GM12878 (cell line): Measurements from ENCODE around the gene SLC15A3. TPM values are rescaled to one million over a fixed set of nuclear protein-coding genes. Genes with fewer than 3 reads are reported as not detected.

Experiments
- ATAC-seq: fragments of 200-7000 bp; cut with Tn5 transposase; 3 replicates; pipeline ENCODE4 v1.9.1; 2020; ENCODE audit warnings: mild to moderate bottlenecking, moderate library complexity
- BruUV-seq: library from RNA; stranded (reverse); fragments of 400-500 nt; replicated peaks from 2 replicates; lab custom pipeline; 2021; lab: Mats Ljungman, UMichigan
- CTCF ChIA-PET: fragments of 300-600 bp; sonication (Branson Sonifier 250); formaldehyde crosslinking; extraction: SDS; loops from one replicate; lab custom pipeline; 2021; ENCODE audit warnings: inconsistent platforms; lab: Yijun Ruan, JAX
- POLR2A ChIA-PET: fragments of 350-600 bp; formaldehyde crosslinking; extraction: SDS; loops from one replicate; lab custom pipeline; 2021; ENCODE audit warnings: inconsistent platforms; lab: Charles Lee
- RAD21 ChIA-PET: fragments of 300-600 bp; sonication (Branson Sonifier 250); formaldehyde crosslinking; loops from one replicate; lab custom pipeline; 2023; ENCODE audit warnings: antibody characterized with exemption; ENCODE audit not compliant: unreplicated experiment; lab: Charles Lee
- SMC1A ChIA-PET: fragments of 300-600 bp; sonication (Branson Sonifier 250); formaldehyde crosslinking; loops from one replicate; lab custom pipeline; 2023; ENCODE audit not compliant: unreplicated experiment, uncharacterized antibody; lab: Charles Lee
- DNase-seq: peaks from one replicate; pipeline ENCODE4 v3.0.0-alpha.2; 2011; ENCODE audit warnings: low read depth, low spot score
- FAIRE-seq: peaks from 3 replicates; lab custom pipeline; 2011; peaks lifted over from hg19 to GRCh38; lab: Jason Lieb, UNC
- H2AFZ ChIP-seq: 2 replicates; pipeline ENCODE4 v1.6.0; 2011; ENCODE audit warnings: low read depth, low read length, control low read depth; ENCODE audit not compliant: control insufficient read depth
- H3K27ac ChIP-seq: 2 replicates; pipeline ENCODE4 v1.5.1; 2011; ENCODE audit warnings: control low read depth; ENCODE audit not compliant: control insufficient read depth, insufficient read depth
- H3K27me3 ChIP-seq, 2 experiments: replicated peaks in 1 of 2; 2 replicates each; pipeline versions ENCODE4 v1.6.0 to v1.6.1; 2011; ENCODE audit warnings: low read length in 1 of 2; ENCODE audit not compliant: control insufficient read depth in 2 of 2, insufficient read depth in 2 of 2
- H3K36me3 ChIP-seq, 2 experiments: 2 replicates each; pipeline ENCODE4 v1.5.1; 2011; ENCODE audit warnings: low read length in 1 of 2; ENCODE audit not compliant: control insufficient read depth in 2 of 2, insufficient read depth in 2 of 2
- H3K4me1 ChIP-seq: 2 replicates; pipeline ENCODE4 v1.6.1; 2011; ENCODE audit warnings: mild to moderate bottlenecking, low read length, moderate library complexity, mixed read lengths; ENCODE audit not compliant: control insufficient read depth, insufficient read depth
- H3K4me2 ChIP-seq: 2 replicates; pipeline ENCODE4 v1.6.0; 2011; ENCODE audit warnings: control low read depth; ENCODE audit not compliant: control insufficient read depth, insufficient read depth
- H3K4me3 ChIP-seq: fragments of 200-600 bp; sonication (generic); 2 replicates; pipeline ENCODE4 v1.5.1; 2016
- H3K79me2 ChIP-seq: 2 replicates; pipeline ENCODE4 v1.6.0; 2011; ENCODE audit warnings: low read length; ENCODE audit not compliant: control insufficient read depth, insufficient read depth
- H3K9ac ChIP-seq: 2 replicates; pipeline ENCODE4 v1.8.0; 2011; ENCODE audit warnings: low read length, control low read depth, mixed read lengths; ENCODE audit not compliant: control insufficient read depth, insufficient read depth
- H3K9me3 ChIP-seq: replicated peaks from 3 replicates; pipeline ENCODE4 v1.5.1; 2011; ENCODE audit warnings: mild to moderate bottlenecking, low read length; ENCODE audit not compliant: control insufficient read depth, insufficient read depth
- H4K20me1 ChIP-seq: 2 replicates; pipeline ENCODE4 v1.6.0; 2011; ENCODE audit not compliant: control insufficient read depth, insufficient read depth
- CBX3 ChIP-seq: fragments of 200-600 bp; sonication (generic); IDR thresholded peaks from 2 replicates; pipeline ENCODE4 v1.6.1; 2016; ENCODE audit warnings: low read depth, borderline replicate concordance
- CHD2 ChIP-seq: IDR thresholded peaks from 2 replicates; pipeline ENCODE4 v1.6.1; 2011; ENCODE audit warnings: low read depth, low read length, improper control_type of control experiment, borderline replicate concordance
- GABPA ChIP-seq: IDR thresholded peaks from 2 replicates; pipeline ENCODE4 v1.6.1; 2014; ENCODE audit warnings: antibody characterized with exemption, low read depth, mild to moderate bottlenecking, inconsistent platforms
- KAT2A ChIP-seq: conservative IDR thresholded peaks from 2 replicates; pipeline ENCODE4 v1.6.1; 2011; ENCODE audit warnings: low read depth, low read length; ENCODE audit not compliant: control insufficient read depth
- NR2C1 ChIP-seq: fragments of 450-650 bp; IDR thresholded peaks from 2 replicates; pipeline ENCODE4 v1.6.1; 2017; ENCODE audit warnings: antibody characterized with exemption, mild to moderate bottlenecking, moderate library complexity
- SMAD1 ChIP-seq: fragments of 450-650 bp; IDR thresholded peaks from 2 replicates; pipeline ENCODE4 v1.6.1; 2018; ENCODE audit warnings: mild to moderate bottlenecking, low read depth; ENCODE audit not compliant: partially characterized antibody
- TCF7 ChIP-seq: IDR thresholded peaks from 2 replicates; pipeline ENCODE4 v1.6.1; 2014; ENCODE audit warnings: antibody characterized with exemption, borderline replicate concordance
- WGBS: methylation state at CpG from one replicate; pipeline ENCODE4 v1.1.6; 2016; ENCODE audit warnings: low lambda C conversion rate; ENCODE audit not compliant: insufficient replicate concordance, insufficient coverage; ENCODE audit errors: missing lambda C conversion rate; 5-methylcytosine and 5-hydroxymethylcytosine counted together
- in situ Hi-C: fragments of 300-500 bp; cut with MboI; formaldehyde crosslinking; loops from 9 replicates; pipeline ENCODE4 v1.14.3; 2018; ENCODE audit warnings: mixed read lengths
- intact Hi-C: fragments of 100-400 bp; cut with micrococcal nuclease; formaldehyde crosslinking; loops from one replicate; pipeline ENCODE4 v1.14.2; 2022; ENCODE audit not compliant: unreplicated experiment
- polyA plus RNA-seq, 11 experiments: library from polyadenylated mRNA; depleted of rRNA in 4 of 11; unstranded in 6 of 11; stranded (reverse) in 5 of 11; fragments of >200 nt; fragmentation: Nextera tagmentation in 4 of 11; fragmentation: Illumina TruSeq in 1 of 11; extraction: Ambion mirVana in 4 of 11; extraction: Trizol in 1 of 11; gene quantifications; 1 replicate in 1 of 11; 2 replicates in 10 of 11; pipeline versions ENCODE4 v1.2.1 to v1.2.3, GENCODE V29; 2011 to 2016; ENCODE audit warnings: inconsistent platforms in 2 of 11, missing spikeins in 2 of 11, low read depth in 1 of 11
- total RNA-seq, 4 experiments: library from RNA; depleted of rRNA in 3 of 4; stranded (reverse); fragments of >200 nt in 3 of 4; fragmentation: Illumina TruSeq in 1 of 4; extraction: Trizol in 1 of 4; gene quantifications; 2 replicates each; pipeline versions ENCODE4 v1.2.1 to v1.2.3, GENCODE V29; 2013 to 2021
- TF ChIP-seq, protein P1 (sequence below): fragments of 450-650 bp; IDR thresholded peaks from 2 replicates; pipeline ENCODE4 v1.6.1; 2018; ENCODE audit warnings: borderline replicate concordance, mild to moderate bottlenecking; ENCODE audit not compliant: partially characterized antibody
- TF ChIP-seq, protein P2 (sequence below): fragments of 450-650 bp; IDR thresholded peaks from 2 replicates; pipeline ENCODE4 v1.6.1; 2016; ENCODE audit warnings: mild to moderate bottlenecking
- TF ChIP-seq, protein P3 (sequence below): fragments of 450-650 bp; formaldehyde crosslinking; IDR thresholded peaks from 2 replicates; pipeline ENCODE4 v1.4.0; 2020; ENCODE audit warnings: mild to moderate bottlenecking, moderate library complexity
- TF ChIP-seq, protein P4 (sequence below): fragments of 150-350 bp; IDR thresholded peaks from 2 replicates; pipeline ENCODE4 v1.6.1; 2016; ENCODE audit warnings: low read depth, low read length

The SLC15A3 gene
- total and polyA plus RNA-seq, 10 of the 15 experiments (the other 5 are each of a cell fraction or from before 2014, with no cell fraction given), result 17.7 to 102 (median 55.8) TPM

DNA sequence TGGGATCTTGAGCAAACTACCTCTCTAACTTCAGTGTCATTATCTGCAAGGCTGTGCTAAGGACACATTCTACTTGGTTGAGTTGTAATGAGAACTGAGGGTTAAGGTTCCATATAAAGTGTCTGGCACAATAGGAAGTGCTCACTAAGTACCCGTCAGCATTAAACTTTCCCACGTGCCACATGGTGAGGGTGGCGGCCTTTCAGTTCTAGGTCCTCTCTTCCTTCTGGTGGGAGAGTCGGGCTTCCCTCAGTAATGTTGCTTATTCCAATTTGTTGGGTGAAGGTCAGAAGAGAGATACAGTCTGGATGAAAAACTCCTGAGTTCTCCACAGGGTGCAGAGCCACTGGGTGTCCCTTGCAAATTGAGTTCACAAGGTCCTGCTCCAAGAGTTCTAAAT lies 14.9 kb upstream of the SLC15A3 start:
- Histone ChIP-seq H3K4me1 (peaks cover 6% of the 10 kb centered on the region), H3K79me2 (no peaks in the 10 kb centered on the region), H2AFZ (no peak overlapping the region), H4K20me1 (no peaks in the 10 kb centered on the region), H3K9me3 (peaks cover 3% of the 10 kb centered on the region), H3K9ac (no peak overlapping the region), H3K27me3 (no peaks in the 10 kb centered on the region), H3K36me3 (no peaks in the 10 kb centered on the region), H3K4me2 (no peak overlapping the region), H3K4me3 (no peak overlapping the region), H3K27ac (no peak overlapping the region)
- no peak for FAIRE-seq
- ChIA-PET SMC1A (interaction anchor here (0.6 to 2.5 kb wide), 8 partner anchors 12 to 106 kb away, joined by 3 to 7 read pairs (median 5); partner anchors contain the start of gene TMEM109), RAD21 (interaction anchor here (1.0 kb wide), 1 partner anchor 52 kb away, joined by 3 read pairs; no protein-coding TSS in a partner anchor), CTCF (interaction anchor here (1.0 to 2.0 kb wide), 4 partner anchors 14 to 220 kb away, joined by 3 to 8 read pairs (median 4); partner anchors contain the start of gene SLC15A3), POLR2A (no interaction called here)
- no peak for ATAC-seq
- intact Hi-C loops (no loop called here), in situ Hi-C loops (no loop called here)
- no TSS peak for BruUV-seq
- WGBS, result 64% methylated on average over 4 of the region's 4 CpGs
- no peak for DNase-seq
- TF ChIP-seq, protein P1, sequence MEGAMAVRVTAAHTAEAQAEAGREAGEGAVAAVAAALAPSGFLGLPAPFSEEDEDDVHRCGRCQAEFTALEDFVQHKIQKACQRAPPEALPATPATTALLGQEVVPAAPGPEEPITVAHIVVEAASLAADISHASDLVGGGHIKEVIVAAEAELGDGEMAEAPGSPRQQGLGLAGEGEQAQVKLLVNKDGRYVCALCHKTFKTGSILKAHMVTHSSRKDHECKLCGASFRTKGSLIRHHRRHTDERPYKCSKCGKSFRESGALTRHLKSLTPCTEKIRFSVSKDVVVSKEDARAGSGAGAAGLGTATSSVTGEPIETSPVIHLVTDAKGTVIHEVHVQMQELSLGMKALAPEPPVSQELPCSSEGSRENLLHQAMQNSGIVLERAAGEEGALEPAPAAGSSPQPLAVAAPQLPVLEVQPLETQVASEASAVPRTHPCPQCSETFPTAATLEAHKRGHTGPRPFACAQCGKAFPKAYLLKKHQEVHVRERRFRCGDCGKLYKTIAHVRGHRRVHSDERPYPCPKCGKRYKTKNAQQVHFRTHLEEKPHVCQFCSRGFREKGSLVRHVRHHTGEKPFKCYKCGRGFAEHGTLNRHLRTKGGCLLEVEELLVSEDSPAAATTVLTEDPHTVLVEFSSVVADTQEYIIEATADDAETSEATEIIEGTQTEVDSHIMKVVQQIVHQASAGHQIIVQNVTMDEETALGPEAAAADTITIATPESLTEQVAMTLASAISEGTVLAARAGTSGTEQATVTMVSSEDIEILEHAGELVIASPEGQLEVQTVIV, result no peak
- TF ChIP-seq CBX3 (no peak), TCF7 (no peak), SMAD1 (no peak), NR2C1 (no peak), CHD2 (no peak), GABPA (no peak), KAT2A (no peak)
- TF ChIP-seq, protein P2, sequence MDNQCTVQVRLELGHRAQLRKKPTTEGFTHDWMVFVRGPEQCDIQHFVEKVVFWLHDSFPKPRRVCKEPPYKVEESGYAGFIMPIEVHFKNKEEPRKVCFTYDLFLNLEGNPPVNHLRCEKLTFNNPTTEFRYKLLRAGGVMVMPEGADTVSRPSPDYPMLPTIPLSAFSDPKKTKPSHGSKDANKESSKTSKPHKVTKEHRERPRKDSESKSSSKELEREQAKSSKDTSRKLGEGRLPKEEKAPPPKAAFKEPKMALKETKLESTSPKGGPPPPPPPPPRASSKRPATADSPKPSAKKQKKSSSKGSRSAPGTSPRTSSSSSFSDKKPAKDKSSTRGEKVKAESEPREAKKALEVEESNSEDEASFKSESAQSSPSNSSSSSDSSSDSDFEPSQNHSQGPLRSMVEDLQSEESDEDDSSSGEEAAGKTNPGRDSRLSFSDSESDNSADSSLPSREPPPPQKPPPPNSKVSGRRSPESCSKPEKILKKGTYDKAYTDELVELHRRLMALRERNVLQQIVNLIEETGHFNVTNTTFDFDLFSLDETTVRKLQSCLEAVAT, result no peak
- TF ChIP-seq, protein P3, sequence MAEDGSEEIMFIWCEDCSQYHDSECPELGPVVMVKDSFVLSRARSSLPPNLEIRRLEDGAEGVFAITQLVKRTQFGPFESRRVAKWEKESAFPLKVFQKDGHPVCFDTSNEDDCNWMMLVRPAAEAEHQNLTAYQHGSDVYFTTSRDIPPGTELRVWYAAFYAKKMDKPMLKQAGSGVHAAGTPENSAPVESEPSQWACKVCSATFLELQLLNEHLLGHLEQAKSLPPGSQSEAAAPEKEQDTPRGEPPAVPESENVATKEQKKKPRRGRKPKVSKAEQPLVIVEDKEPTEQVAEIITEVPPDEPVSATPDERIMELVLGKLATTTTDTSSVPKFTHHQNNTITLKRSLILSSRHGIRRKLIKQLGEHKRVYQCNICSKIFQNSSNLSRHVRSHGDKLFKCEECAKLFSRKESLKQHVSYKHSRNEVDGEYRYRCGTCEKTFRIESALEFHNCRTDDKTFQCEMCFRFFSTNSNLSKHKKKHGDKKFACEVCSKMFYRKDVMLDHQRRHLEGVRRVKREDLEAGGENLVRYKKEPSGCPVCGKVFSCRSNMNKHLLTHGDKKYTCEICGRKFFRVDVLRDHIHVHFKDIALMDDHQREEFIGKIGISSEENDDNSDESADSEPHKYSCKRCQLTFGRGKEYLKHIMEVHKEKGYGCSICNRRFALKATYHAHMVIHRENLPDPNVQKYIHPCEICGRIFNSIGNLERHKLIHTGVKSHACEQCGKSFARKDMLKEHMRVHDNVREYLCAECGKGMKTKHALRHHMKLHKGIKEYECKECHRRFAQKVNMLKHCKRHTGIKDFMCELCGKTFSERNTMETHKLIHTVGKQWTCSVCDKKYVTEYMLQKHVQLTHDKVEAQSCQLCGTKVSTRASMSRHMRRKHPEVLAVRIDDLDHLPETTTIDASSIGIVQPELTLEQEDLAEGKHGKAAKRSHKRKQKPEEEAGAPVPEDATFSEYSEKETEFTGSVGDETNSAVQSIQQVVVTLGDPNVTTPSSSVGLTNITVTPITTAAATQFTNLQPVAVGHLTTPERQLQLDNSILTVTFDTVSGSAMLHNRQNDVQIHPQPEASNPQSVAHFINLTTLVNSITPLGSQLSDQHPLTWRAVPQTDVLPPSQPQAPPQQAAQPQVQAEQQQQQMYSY (CRISPR knock-in tag), result no peak
- TF ChIP-seq, protein P4, sequence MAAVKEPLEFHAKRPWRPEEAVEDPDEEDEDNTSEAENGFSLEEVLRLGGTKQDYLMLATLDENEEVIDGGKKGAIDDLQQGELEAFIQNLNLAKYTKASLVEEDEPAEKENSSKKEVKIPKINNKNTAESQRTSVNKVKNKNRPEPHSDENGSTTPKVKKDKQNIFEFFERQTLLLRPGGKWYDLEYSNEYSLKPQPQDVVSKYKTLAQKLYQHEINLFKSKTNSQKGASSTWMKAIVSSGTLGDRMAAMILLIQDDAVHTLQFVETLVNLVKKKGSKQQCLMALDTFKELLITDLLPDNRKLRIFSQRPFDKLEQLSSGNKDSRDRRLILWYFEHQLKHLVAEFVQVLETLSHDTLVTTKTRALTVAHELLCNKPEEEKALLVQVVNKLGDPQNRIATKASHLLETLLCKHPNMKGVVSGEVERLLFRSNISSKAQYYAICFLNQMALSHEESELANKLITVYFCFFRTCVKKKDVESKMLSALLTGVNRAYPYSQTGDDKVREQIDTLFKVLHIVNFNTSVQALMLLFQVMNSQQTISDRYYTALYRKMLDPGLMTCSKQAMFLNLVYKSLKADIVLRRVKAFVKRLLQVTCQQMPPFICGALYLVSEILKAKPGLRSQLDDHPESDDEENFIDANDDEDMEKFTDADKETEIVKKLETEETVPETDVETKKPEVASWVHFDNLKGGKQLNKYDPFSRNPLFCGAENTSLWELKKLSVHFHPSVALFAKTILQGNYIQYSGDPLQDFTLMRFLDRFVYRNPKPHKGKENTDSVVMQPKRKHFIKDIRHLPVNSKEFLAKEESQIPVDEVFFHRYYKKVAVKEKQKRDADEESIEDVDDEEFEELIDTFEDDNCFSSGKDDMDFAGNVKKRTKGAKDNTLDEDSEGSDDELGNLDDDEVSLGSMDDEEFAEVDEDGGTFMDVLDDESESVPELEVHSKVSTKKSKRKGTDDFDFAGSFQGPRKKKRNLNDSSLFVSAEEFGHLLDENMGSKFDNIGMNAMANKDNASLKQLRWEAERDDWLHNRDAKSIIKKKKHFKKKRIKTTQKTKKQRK, result no peak
